ENCODE data around the gene TRIP11. TPM values are rescaled to one million over a fixed set of nuclear protein-coding genes. Genes with fewer than 3 reads are reported as not detected.
A peak's percentile ranks its signal among the peaks of the same experiment; 100 is the strongest.

TRIP11 gene
- total and polyA plus RNA-seq, 2 experiments from 2014 or later, result 39.2 to 44.7 TPM

- H3K4me3 ChIP-seq, result peak overlapping the region; percentile 74
- no peaks in the 10 kb centered on the region for H3K9me3 ChIP-seq (ENCODE audit: low read depth)
- H3K27me3 ChIP-seq, result no peaks in the 10 kb centered on the region
- peak overlapping the region; percentile 79 for H3K27ac ChIP-seq
- H3K36me3 ChIP-seq (replicated peaks; ENCODE audit: insufficient read depth, low read depth), result no peaks in the 10 kb centered on the region
- no peaks in the 10 kb centered on the region for H4K20me1 ChIP-seq (ENCODE audit: insufficient read depth, poor library complexity, severe bottlenecking)
- WGBS (ENCODE audit: low lambda C conversion rate, missing lambda C conversion rate), result 19% methylated on average over 38 of the region's 38 CpGs
- peak overlapping the region; percentile 90 for H3K4me2 ChIP-seq
- no peak for TF ChIP-seq EZH2phosphoT487 (IDR thresholded peaks at IDR 0.05; ENCODE audit: low read depth, severe bottlenecking, unreplicated experiment)
- no peak for TF ChIP-seq CTCF (IDR thresholded peaks at IDR 0.05; ENCODE audit: poor library complexity)
- TF ChIP-seq EZH2 (IDR thresholded peaks at IDR 0.05; ENCODE audit: borderline replicate concordance), result no peak
- DNase-seq (ENCODE audit: low spot score), result no peak
- H3K4me1 ChIP-seq (ENCODE audit: insufficient read depth), result peaks cover 6% of the 10 kb centered on the region
- no peaks in the 10 kb centered on the region for H3K9me2 ChIP-seq (replicated peaks; ENCODE audit: insufficient read depth)
- H3K79me2 ChIP-seq, result peaks cover 22% of the 10 kb centered on the region
- peak overlapping the region; percentile 54 for H2AFZ ChIP-seq
These were observed 93.0 kb downstream of the TRIP11 start for GRCh38 chr14:91946622-91947474.

GRCh38 chr14:91945751-91946621, 93.9 kb downstream of the TRIP11 start:
- TF ChIP-seq EZH2phosphoT487 (IDR thresholded peaks at IDR 0.05; ENCODE audit: low read depth, severe bottlenecking, unreplicated experiment) (no peak), EZH2 (IDR thresholded peaks at IDR 0.05; ENCODE audit: borderline replicate concordance) (no peak), CTCF (IDR thresholded peaks at IDR 0.05; ENCODE audit: poor library complexity) (no peak)
- H4K20me1 ChIP-seq (ENCODE audit: insufficient read depth, poor library complexity, severe bottlenecking), result no peaks in the 10 kb centered on the region
- H2AFZ ChIP-seq, result peak overlapping the region; percentile 54
- H3K27ac ChIP-seq, result peak overlapping the region; percentile 79
- 64% methylated on average over 10 of the region's 10 CpGs for WGBS (ENCODE audit: low lambda C conversion rate, missing lambda C conversion rate)
- no peaks in the 10 kb centered on the region for H3K9me2 ChIP-seq (replicated peaks; ENCODE audit: insufficient read depth)
- H3K27me3 ChIP-seq, result no peaks in the 10 kb centered on the region
- peaks cover 22% of the 10 kb centered on the region for H3K79me2 ChIP-seq
- no peak for DNase-seq (ENCODE audit: low spot score)
- H3K4me3 ChIP-seq, result peak overlapping the region; percentile 74
- peaks cover 6% of the 10 kb centered on the region for H3K4me1 ChIP-seq (ENCODE audit: insufficient read depth)
- no peaks in the 10 kb centered on the region for H3K36me3 ChIP-seq (replicated peaks; ENCODE audit: insufficient read depth, low read depth)
- peak overlapping the region; percentile 90 for H3K4me2 ChIP-seq
- H3K9me3 ChIP-seq (ENCODE audit: low read depth), result no peaks in the 10 kb centered on the region

GRCh38 chr14:91942946-91943345, 96.9 kb downstream of the TRIP11 start:
- Histone ChIP-seq H4K20me1 (ENCODE audit: insufficient read depth, poor library complexity, severe bottlenecking) (no peaks in the 10 kb centered on the region), H2AFZ (no peak overlapping the region), H3K4me2 (no peak overlapping the region), H3K4me3 (no peak overlapping the region), H3K9me2 (replicated peaks; ENCODE audit: insufficient read depth) (no peaks in the 10 kb centered on the region), H3K36me3 (replicated peaks; ENCODE audit: insufficient read depth, low read depth) (no peaks in the 10 kb centered on the region), H3K27me3 (no peaks in the 10 kb centered on the region), H3K79me2 (peaks cover 22% of the 10 kb centered on the region), H3K9me3 (ENCODE audit: low read depth) (no peaks in the 10 kb centered on the region), H3K4me1 (ENCODE audit: insufficient read depth) (peaks cover 6% of the 10 kb centered on the region), H3K27ac (no peak overlapping the region)
- TF ChIP-seq EZH2phosphoT487 (IDR thresholded peaks at IDR 0.05; ENCODE audit: low read depth, severe bottlenecking, unreplicated experiment), result no peak
- no peak for TF ChIP-seq EZH2 (IDR thresholded peaks at IDR 0.05; ENCODE audit: borderline replicate concordance)
- no peak for TF ChIP-seq CTCF (IDR thresholded peaks at IDR 0.05; ENCODE audit: poor library complexity)
- DNase-seq (ENCODE audit: low spot score), result no peak
- WGBS (ENCODE audit: low lambda C conversion rate, missing lambda C conversion rate), result 96% methylated on average over 9 of the region's 9 CpGs

All from hepatocyte (in vitro differentiated cells).